Measurements from ENCODE around the gene FXYD5.
A peak's percentile ranks its signal among the peaks of the same experiment; 100 is the strongest.
"Not testable (repeated sequence)": the region's sequence is repeated elsewhere in the genome, so short reads cannot be mapped to it uniquely, and the experiment has no call there.

FXYD5 gene

DNA sequence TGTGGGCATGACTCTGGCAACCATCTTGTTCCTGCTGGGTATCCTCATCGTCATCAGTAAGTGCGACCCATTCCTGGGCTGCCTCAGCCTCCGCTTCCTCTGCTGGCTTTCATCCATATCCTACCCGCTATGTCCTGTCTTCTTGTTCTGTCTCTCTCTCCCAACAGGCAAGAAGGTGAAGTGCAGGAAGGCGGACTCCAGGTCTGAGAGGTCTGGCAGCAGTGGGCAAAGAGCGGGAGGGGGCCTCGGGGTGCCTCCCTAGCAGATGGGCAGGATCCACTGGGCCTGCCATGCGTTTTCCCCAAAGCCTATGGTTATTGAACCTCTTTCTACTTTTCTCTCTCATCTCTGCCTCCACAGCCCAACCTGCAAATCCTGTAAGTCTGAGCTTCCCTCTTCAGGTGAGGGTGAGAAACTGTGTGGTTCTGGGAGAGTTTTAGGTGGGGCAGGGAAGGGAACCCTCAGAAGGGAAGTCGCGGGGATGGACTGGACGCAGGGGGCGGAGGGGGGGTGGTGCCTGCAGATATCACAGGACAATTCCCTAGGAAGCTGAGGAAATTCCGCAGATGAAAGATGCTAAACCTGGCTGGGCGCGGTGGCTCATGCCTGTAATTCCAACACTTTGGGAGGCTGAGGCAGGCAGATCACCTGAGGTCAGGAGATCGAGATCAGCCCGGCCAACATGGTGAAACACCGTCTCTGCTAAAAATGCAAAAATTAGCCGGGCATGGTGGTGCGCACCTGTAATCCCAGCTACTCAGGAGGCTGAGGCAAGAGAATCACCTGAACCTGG, 3.1 kb upstream of the FXYD5 start:
- DNase-seq (ENCODE audit: low read depth, low spot score): no peak
- H3K4me3 ChIP-seq (ENCODE audit: low read length): no peak overlapping the region

- not testable (repeated sequence) for DNase-seq (ENCODE audit: low read depth, low spot score); H3K4me3 ChIP-seq (ENCODE audit: low read length)
Measured at GRCh38 chr19:35153129-35153522, 1.4 kb upstream of the FXYD5 start.

DNA sequence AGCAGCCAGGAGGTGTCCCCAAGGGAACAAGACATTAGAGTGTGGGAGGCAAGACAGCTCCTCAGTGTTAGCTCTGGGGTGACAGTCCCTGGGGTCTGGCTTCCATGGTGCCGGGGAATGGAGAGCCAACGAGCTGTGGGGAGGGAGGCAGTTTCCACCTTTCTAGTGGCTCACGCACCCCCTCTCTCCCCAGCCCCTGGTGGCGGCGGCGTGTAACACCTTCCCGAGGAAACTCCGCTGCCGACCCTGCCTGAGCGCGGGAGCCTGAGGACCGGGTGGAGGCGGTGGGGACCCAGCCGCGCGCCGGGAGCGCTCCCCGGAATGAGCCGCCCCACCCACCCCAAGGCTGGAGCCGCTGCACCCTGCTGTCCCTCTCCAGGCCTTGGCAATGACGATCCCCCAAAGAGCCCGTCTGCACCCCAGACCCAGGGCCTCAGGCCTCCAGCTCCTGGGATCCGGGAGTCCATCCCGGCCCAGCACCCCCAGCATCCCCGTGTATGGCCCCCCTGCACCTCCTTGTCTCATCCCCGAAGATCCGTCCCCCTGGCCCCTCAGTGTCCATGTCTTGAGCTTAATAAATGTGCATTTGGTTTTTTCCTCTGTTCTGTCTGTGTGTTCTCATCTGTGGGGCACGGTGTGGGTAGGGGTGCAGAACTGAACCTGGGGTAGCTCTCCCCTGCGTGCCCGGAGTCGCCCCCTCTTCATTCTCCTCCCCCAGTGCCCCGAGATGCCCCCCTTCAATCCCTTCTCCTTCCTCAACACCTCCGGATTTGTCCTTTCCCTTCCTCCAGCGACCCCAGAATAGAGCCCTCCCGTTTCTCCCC, 622 bp upstream of the FXYD5 start:
- peak overlapping the region; percentile 81 for H3K4me3 ChIP-seq (ENCODE audit: low read length)
- DNase-seq (ENCODE audit: low read depth, low spot score): peak; percentile 52

DNA sequence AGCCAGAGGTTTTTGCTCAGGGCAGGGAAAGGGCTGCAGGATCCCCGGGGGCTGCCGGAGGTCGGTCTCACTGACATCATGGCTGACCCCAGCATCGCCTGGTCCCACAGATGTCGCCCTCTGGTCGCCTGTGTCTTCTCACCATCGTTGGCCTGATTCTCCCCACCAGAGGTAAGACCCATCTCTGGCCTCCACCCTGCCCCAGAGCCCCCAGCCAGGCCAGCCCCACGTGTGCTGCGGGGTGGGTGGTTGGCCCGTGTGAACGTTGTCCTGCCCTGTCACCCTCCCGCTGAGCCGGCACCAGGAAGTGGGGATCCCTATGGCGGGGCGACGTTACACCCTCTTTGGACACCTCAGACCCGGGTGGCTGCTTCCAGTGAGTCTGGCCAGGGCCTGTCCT, 906 bp downstream of the FXYD5 start:
- DNase-seq (ENCODE audit: low read depth, low spot score): no peak
- peak overlapping the region; percentile 81 for H3K4me3 ChIP-seq (ENCODE audit: low read length)

DNA sequence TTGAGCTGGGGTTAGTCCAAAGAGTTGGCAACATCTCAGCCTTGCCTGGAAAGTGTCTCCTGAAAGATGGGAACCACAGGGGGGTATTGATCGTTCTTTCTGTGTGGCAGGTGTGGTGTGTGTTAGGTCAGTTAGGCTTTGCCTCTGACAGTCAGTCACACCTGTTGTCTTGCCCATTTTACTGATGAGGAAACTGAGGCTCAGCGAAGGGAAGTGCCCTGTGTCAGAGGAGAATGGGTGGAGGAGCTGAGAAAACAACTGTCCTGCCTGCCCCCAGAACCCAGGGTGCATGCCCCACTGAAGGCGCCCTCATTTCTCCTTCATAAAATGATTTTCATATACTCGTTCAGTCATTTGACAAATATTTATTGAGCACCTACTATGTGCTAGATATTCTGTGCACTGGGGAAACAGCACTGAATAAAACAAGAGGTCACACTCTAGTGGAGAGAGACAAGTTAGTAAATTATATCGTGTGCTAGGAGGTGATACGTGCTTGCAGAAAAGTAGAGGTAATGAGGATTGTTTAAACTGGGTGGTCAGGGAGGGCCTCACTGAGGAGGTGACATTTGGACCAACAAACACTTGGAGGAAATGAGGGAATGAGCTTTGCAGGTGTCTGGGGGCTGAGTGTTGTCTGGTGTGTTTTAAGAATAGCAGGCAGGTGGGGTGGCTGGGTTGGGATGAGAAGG, 1.6 kb downstream of the FXYD5 start:
- no peak overlapping the region for H3K4me3 ChIP-seq (ENCODE audit: low read length)
- no peak for DNase-seq (ENCODE audit: low read depth, low spot score)

GRCh38 chr19:35156673-35157014, 2.1 kb downstream of the FXYD5 start:
- H3K4me3 ChIP-seq (ENCODE audit: low read length): no peak overlapping the region
- DNase-seq (ENCODE audit: low read depth, low spot score): no peak

DNA sequence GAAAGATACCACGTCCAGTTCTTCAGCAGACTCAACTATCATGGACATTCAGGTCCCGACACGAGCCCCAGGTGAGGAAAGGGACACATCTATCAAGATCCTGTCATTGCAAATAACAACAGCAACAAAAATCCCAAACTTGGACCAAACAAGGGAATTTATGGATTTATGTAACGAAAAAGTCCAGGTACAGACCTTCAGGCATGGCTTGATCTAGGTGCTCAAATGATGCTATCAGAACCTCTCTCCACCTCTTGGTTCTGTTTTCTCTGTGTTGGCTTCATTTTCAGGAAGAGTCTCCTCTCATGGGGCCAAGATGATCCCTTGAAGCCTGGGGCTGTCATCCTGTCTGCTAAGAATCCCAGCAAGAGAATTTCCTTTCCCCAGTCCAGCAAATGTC, 2.9 kb downstream of the FXYD5 start:
- no peak overlapping the region for H3K4me3 ChIP-seq (ENCODE audit: low read length)
- no peak for DNase-seq (ENCODE audit: low read depth, low spot score)

DNA sequence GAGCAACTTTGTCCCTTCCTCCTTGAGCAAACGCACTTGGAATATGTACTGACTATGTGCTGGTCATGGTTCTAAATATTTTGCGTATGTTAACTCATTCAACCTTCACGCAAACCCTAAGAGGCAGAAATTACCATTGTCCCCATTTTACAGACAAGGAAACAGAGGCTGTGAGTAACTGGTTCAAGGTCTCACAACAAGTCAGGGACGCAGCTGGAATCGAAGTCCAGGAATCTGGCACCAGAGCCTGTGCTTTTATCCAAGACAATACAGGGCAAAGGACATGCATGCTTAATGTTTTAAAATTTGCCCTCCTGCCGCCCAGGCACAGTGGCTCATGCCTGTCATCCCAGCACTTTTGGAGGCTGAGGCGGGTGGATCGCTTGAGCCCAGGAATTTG, 5.1 kb downstream of the FXYD5 start:
- H3K4me3 ChIP-seq (ENCODE audit: low read length): no peak overlapping the region
- DNase-seq (ENCODE audit: low read depth, low spot score): no peak

- no peak overlapping the region for H3K4me3 ChIP-seq (ENCODE audit: low read length)
- no peak for DNase-seq (ENCODE audit: low read depth, low spot score)
Measured at GRCh38 chr19:35160629-35161433, 6.3 kb downstream of the FXYD5 start.

GRCh38 chr19:35161434-35161743, 6.9 kb downstream of the FXYD5 start:
- no peak overlapping the region for H3K4me3 ChIP-seq (ENCODE audit: low read length)
- DNase-seq (ENCODE audit: low read depth, low spot score): no peak

GRCh38 chr19:35162471-35163326, 8.2 kb downstream of the FXYD5 start:
- DNase-seq (ENCODE audit: low read depth, low spot score): no peak

DNA sequence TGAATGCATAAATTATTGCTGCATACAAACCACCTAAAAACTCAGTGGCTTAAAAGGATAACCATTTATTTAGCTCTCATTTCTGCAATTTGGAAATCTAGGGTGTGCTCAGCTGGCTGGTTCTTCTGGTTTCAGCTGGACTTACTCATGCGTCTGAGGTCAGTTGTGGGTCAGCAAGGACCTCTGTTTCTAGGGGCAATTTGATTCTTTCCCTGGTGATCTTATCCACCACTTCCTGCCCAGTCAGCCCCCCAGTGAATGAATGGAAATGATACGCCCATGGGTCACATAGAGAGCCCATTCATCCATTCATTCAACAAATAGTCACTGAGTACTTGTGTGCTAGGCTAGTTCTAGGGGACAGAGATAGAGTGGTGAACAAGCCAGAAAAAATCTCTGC, 9.9 kb downstream of the FXYD5 start:
- DNase-seq (ENCODE audit: low read depth, low spot score): no peak
- no peak overlapping the region for H3K4me3 ChIP-seq (ENCODE audit: low read length)

More at GRCh38 chr19:35162471-35163326, 8.2 kb downstream of the FXYD5 start:
- H3K4me3 ChIP-seq (ENCODE audit: low read length): no peak overlapping the region

- DNase-seq (ENCODE audit: low read depth, low spot score): no peak
- no peak overlapping the region for H3K4me3 ChIP-seq (ENCODE audit: low read length)
Measured at GRCh38 chr19:35165200-35166058, 10.9 kb downstream of the FXYD5 start.

- no peak overlapping the region for H3K4me3 ChIP-seq (ENCODE audit: low read length)
- no peak for DNase-seq (ENCODE audit: low read depth, low spot score)
Measured at GRCh38 chr19:35166100-35167063, 11.8 kb downstream of the FXYD5 start.

GRCh38 chr19:35167251-35168119, 12.9 kb downstream of the FXYD5 start:
- no peak for DNase-seq (ENCODE audit: low read depth, low spot score)
- no peak overlapping the region for H3K4me3 ChIP-seq (ENCODE audit: low read length)

GRCh38 chr19:35168196-35168595, 13.7 kb downstream of the FXYD5 start:
- H3K4me3 ChIP-seq (ENCODE audit: low read length): no peak overlapping the region
- DNase-seq (ENCODE audit: low read depth, low spot score): no peak
